RWPE1 (cell line): ENCODE measurements around the gene TMPRSS13.

Experiments used
- CTCF ChIA-PET: fragments of 350-600 bp; sonication (Branson Sonifier 250); formaldehyde crosslinking; extraction: SDS; loops from one replicate; lab custom pipeline; 2021; lab: Yijun Ruan, JAX
- POLR2A ChIA-PET: fragments of 400-600 bp; formaldehyde crosslinking; extraction: SDS; loops from one replicate; lab custom pipeline; 2020; ENCODE audit warnings: antibody characterized with exemption; ENCODE audit not compliant: low non-redundant PET; lab: Yijun Ruan, JAX
- DNase-seq: peaks from one replicate; pipeline ENCODE4 v3.0.0; 2012; ENCODE audit warnings: low spot score
- H3K27ac ChIP-seq: fragments of 450-650 bp; 2 replicates; pipeline ENCODE4 v1.5.1; 2017
- CTCF ChIP-seq: fragments of 450-650 bp; conservative IDR thresholded peaks from 2 replicates; pipeline ENCODE4 v1.5.1; 2017; ENCODE audit warnings: low read depth, mild to moderate bottlenecking

TMPRSS13 gene

GRCh38 chr11:117933930-117934329 is 4.7 kb upstream of the TMPRSS13 start:
- DNase-seq: no peak
- no peak overlapping the region for H3K27ac ChIP-seq
- POLR2A ChIA-PET: no interaction called here
- TF ChIP-seq CTCF: no peak
- CTCF ChIA-PET: interaction anchor here (1.0 kb wide), 1 partner anchor 13 kb away, joined by 3 read pairs; no protein-coding TSS in a partner anchor

DNA sequence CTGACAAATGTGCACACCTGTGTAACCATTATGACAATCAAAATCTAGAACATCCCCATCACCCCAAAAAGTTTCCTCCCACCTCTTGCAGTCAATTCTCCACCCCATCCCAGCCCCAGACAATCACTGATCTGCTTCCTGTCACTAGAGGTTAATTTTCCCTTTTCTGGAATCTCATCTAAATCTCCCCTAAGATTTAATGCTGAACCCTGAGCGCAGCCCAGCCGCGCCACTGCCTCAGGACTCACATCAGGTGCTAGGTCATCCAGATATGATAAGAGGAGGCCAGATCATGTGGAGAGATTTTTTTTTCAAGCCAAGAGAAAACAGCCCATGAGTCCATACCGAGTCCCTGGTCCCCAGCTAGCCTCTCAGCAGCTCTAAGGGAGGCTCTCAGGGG is 4.3 kb upstream of the TMPRSS13 start:
- POLR2A ChIA-PET: no interaction called here
- CTCF ChIA-PET: interaction anchor here (1.5 kb wide), 1 partner anchor 13 kb away, joined by 4 read pairs; no protein-coding TSS in a partner anchor
- DNase-seq: no peak
- no peak for TF ChIP-seq CTCF
- no peak overlapping the region for H3K27ac ChIP-seq

DNA sequence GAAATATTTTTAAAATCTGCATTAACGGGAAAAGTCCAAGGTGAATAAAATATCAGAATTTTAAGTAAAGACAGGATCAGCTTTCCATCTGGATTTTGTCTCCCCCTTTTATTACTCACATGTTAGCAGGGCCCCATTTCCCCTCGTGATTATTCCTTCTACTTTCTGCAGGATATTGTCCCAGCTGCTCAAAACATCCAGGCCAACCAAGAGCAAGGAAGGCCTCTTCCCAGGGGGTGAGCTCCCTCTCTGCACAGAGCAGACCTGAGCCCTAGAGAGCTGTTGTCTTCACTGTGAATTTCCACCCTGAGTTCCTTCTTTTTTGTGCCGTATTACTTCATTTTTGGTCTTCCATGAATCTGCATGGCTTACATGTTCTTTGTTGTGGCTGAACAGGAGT is 3.7 kb upstream of the TMPRSS13 start:
- DNase-seq: no peak
- TF ChIP-seq CTCF: no peak
- CTCF ChIA-PET: interaction anchor here (1.0 to 1.5 kb wide), 2 partner anchors 14 to 19 kb away, joined by 3 to 4 read pairs; no protein-coding TSS in a partner anchor
- no peak overlapping the region for H3K27ac ChIP-seq
- POLR2A ChIA-PET: no interaction called here

DNA sequence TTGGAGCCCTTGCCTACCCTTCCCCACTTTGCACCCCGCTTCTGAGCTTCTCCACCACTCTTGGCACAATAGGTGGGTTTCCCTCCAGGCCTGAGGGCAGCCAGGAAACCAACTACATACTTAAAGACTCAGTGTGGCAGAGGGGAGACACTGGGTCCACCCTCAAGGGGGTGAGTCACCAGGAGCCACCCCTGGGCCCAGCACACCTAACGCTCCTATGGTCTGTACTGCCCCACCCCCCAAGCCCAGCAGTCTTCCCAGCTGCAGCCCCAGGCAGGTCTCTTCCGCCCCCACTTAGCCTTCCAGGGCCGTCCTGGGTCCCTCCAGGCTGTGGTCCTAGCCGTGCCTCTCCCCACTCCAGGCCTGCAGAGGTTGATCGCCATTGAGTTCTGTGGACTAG is 3.2 kb upstream of the TMPRSS13 start:
- CTCF ChIA-PET: interaction anchor here (1.0 to 1.5 kb wide), 2 partner anchors 14 to 19 kb away, joined by 3 to 4 read pairs; no protein-coding TSS in a partner anchor

DNA sequence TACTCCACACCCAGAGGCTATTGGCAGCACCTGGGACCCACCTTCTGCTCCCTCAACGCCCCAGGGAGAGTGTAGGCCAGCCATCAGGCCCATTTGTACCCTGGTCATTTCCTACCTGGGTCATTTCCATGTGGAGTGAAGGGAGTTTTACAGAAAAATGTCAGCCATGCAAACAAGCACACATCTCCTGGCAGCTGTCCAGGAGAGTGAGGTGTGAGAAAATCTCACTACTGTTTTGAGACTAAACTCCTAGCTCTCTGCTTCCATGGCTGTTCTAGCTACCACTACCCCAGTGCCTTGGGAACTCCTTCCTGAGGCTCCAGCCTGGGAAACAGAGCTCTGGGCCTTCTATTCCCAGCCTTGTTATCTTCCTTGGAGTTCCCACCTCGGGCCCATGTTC is 2.8 kb upstream of the TMPRSS13 start:
- DNase-seq: no peak
- CTCF ChIA-PET: interaction anchor here (1.0 to 1.5 kb wide), 2 partner anchors 15 to 18 kb away, joined by 3 to 4 read pairs; no protein-coding TSS in a partner anchor
- POLR2A ChIA-PET: no interaction called here
- no peak overlapping the region for H3K27ac ChIP-seq
- TF ChIP-seq CTCF: no peak

More for the DNA sequence above, 3.2 kb upstream of the TMPRSS13 start:
- H3K27ac ChIP-seq: no peak overlapping the region
- POLR2A ChIA-PET: no interaction called here
- DNase-seq: no peak
- no peak for TF ChIP-seq CTCF

GRCh38 chr11:117931331-117931950 is 2.2 kb upstream of the TMPRSS13 start:
- no peak overlapping the region for H3K27ac ChIP-seq
- POLR2A ChIA-PET: no interaction called here
- DNase-seq: no peak
- CTCF ChIA-PET: no interaction called here
- TF ChIP-seq CTCF: no peak
